Gastrocnemius medialis (tissue), 4 donors: ENCODE results near the gene NPRL2.

Source experiments
- POLR2A ChIP-seq, 2 donors: fragments of 450-650 bp; IDR thresholded peaks; one replicate each; pipeline ENCODE4 v1.6.1; 2017; ENCODE audit warnings: antibody characterized with exemption in 2 of 2, mild to moderate bottlenecking in 2 of 2, moderate library complexity in 2 of 2
- TF ChIP-seq, protein P1 (sequence below), 5 experiments: fragments of 450-650 bp in 3 of 5; fragments of 200-600 bp in 2 of 5; sonication (generic) in 2 of 5; IDR thresholded peaks in 4 of 5; conservative IDR thresholded peaks in 1 of 5; 1 replicate in 4 of 5; 2 replicates in 1 of 5; pipeline ENCODE4 v1.5.1; 2016 to 2019; ENCODE audit warnings: antibody characterized with exemption in 5 of 5, mild to moderate bottlenecking in 3 of 5, moderate library complexity in 3 of 5

- TF ChIP-seq, protein P1, sequence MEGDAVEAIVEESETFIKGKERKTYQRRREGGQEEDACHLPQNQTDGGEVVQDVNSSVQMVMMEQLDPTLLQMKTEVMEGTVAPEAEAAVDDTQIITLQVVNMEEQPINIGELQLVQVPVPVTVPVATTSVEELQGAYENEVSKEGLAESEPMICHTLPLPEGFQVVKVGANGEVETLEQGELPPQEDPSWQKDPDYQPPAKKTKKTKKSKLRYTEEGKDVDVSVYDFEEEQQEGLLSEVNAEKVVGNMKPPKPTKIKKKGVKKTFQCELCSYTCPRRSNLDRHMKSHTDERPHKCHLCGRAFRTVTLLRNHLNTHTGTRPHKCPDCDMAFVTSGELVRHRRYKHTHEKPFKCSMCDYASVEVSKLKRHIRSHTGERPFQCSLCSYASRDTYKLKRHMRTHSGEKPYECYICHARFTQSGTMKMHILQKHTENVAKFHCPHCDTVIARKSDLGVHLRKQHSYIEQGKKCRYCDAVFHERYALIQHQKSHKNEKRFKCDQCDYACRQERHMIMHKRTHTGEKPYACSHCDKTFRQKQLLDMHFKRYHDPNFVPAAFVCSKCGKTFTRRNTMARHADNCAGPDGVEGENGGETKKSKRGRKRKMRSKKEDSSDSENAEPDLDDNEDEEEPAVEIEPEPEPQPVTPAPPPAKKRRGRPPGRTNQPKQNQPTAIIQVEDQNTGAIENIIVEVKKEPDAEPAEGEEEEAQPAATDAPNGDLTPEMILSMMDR (IDR thresholded peaks at IDR 0.05 in 4 of 5, conservative IDR thresholded peaks at IDR 0.05 in 1 of 5) = no peak
- no peak for TF ChIP-seq POLR2A (IDR thresholded peaks at IDR 0.05)
Measured at GRCh38 chr3:50334339-50335075, 16.1 kb downstream of the NPRL2 start.
